ENCODE measurements around the gene PXDN. TPM values are rescaled to one million over a fixed set of nuclear protein-coding genes. Genes with fewer than 3 reads are reported as not detected.

Gene PXDN
- total RNA-seq, 1 experiment from 2014 or later: 125 TPM

GRCh38 chr2:1626271-1626681 lies 118.0 kb downstream of the PXDN start:
- peaks cover 30% of the 10 kb centered on the region for H3F3A ChIP-seq (ENCODE audit: low read length, unreplicated experiment)
- H3K79me2 ChIP-seq (ENCODE audit: low read length): peaks cover 55% of the 10 kb centered on the region
- BruUV-seq (replicated peaks): no TSS peak
- ChIA-PET CTCF (interaction anchor here (0.6 kb wide), 1 partner anchor 35 kb away, joined by 6 read pairs; no protein-coding TSS in a partner anchor), POLR2A (ENCODE audit: unreplicated experiment) (no interaction called here)
- H3K4me1 ChIP-seq (ENCODE audit: insufficient read depth, low read length): peaks cover 62% of the 10 kb centered on the region
- H2AFZ ChIP-seq (ENCODE audit: low read length): peak overlapping the region; percentile 5; the same call in 1 of the 2 replicates
- H3K4me2 ChIP-seq (ENCODE audit: low read length): peak overlapping the region; percentile 77
- H4K20me1 ChIP-seq (ENCODE audit: low read length): no peaks in the 10 kb centered on the region
- TF ChIP-seq CTCF (conservative IDR thresholded peaks at IDR 0.05; ENCODE audit: low read depth, low read length) (no peak), EZH2phosphoT487 (IDR thresholded peaks at IDR 0.05; ENCODE audit: borderline replicate concordance, low read length) (no peak), EZH2 (IDR thresholded peaks at IDR 0.05; ENCODE audit: low read length, unreplicated experiment) (no peak)
- ATAC-seq (peak; percentile 54), DNase-seq (peak; percentile 55)
- H3K9ac ChIP-seq (ENCODE audit: low read length): peak overlapping the region; percentile 76
- peak overlapping the region; percentile 60 for H3K4me3 ChIP-seq (ENCODE audit: low read length)
- no peaks in the 10 kb centered on the region for H3K9me3 ChIP-seq (ENCODE audit: low read length)
- H3K27me3 ChIP-seq (ENCODE audit: low read length): no peaks in the 10 kb centered on the region
- H3K36me3 ChIP-seq (ENCODE audit: low read depth, low read length): peaks cover 22% of the 10 kb centered on the region
- peak overlapping the region; percentile 96 for H3K27ac ChIP-seq (ENCODE audit: low read length)
- intact Hi-C loops (cut with micrococcal nuclease): no loop called here
- H3K9me2 ChIP-seq (replicated peaks; ENCODE audit: low read length): no peaks in the 10 kb centered on the region

- POLR2A ChIA-PET (ENCODE audit: unreplicated experiment): interaction anchor here (0.6 kb wide), 2 partner anchors 107 to 154 kb away, joined by 3 to 5 read pairs; no protein-coding TSS in a partner anchor
- Histone ChIP-seq H3K9ac (ENCODE audit: low read length) (peak overlapping the region; percentile 76), H3K9me3 (ENCODE audit: low read length) (no peaks in the 10 kb centered on the region), H3K4me3 (ENCODE audit: low read length) (peak overlapping the region; percentile 60), H3K27ac (ENCODE audit: low read length) (peak overlapping the region; percentile 96), H3K79me2 (ENCODE audit: low read length) (peaks cover 49% of the 10 kb centered on the region), H4K20me1 (ENCODE audit: low read length) (no peaks in the 10 kb centered on the region), H3K27me3 (ENCODE audit: low read length) (no peaks in the 10 kb centered on the region), H3K4me1 (ENCODE audit: insufficient read depth, low read length) (peaks cover 54% of the 10 kb centered on the region), H3K9me2 (replicated peaks; ENCODE audit: low read length) (no peaks in the 10 kb centered on the region), H3K36me3 (ENCODE audit: low read depth, low read length) (peaks cover 21% of the 10 kb centered on the region), H3K4me2 (ENCODE audit: low read length) (peak overlapping the region; percentile 77), H2AFZ (ENCODE audit: low read length) (peak overlapping the region; percentile 36; the same call in 1 of the 2 replicates), H3F3A (ENCODE audit: low read length, unreplicated experiment) (peaks cover 22% of the 10 kb centered on the region)
- intact Hi-C loops (cut with micrococcal nuclease): loop anchor here (1.0 to 2.0 kb wide), 3 partner anchors 25 to 111 kb away; no protein-coding TSS in a partner anchor
- TSS peak; percentile 91 for BruUV-seq (replicated peaks)
- TF ChIP-seq EZH2 (IDR thresholded peaks at IDR 0.05; ENCODE audit: low read length, unreplicated experiment) (no peak), EZH2phosphoT487 (IDR thresholded peaks at IDR 0.05; ENCODE audit: borderline replicate concordance, low read length) (0 out of 2 replicates have a peak, but pooled peaks have one; percentile 29), CTCF (conservative IDR thresholded peaks at IDR 0.05; ENCODE audit: low read depth, low read length) (no peak)
- CTCF ChIA-PET: interaction anchor here (0.6 kb wide), 1 partner anchor 50 kb away, joined by 3 read pairs; no protein-coding TSS in a partner anchor
- ATAC-seq: peak; percentile 92
- DNase-seq: peak; percentile 98
These were observed 118.9 kb downstream of the PXDN start for GRCh38 chr2:1625281-1626001.

All from PC-3 (cell line).